HUDEP-2 (cell line): ENCODE measurements around the gene SEMA6D.
A peak's percentile ranks its signal among the peaks of the same experiment; 100 is the strongest.

Experiments
- DNase-seq, 76 experiments: peaks; one replicate each; lab custom pipeline; 2025; ENCODE audit not compliant: unreplicated experiment in 76 of 76; lab: John Stamatoyannopoulos, UW

Gene SEMA6D

GRCh38 chr15:47717036-47717612 lies at the start of gene SEMA6D:
SEMA6D (plus strand) TSS chr15:47717505; CDS start chr15:47759799, 42,294 bp downstream.
- DNase-seq: no peak

- DNase-seq: no peak
Observed at GRCh38 chr15:47669221-47669620, 48.1 kb upstream of the SEMA6D start.

GRCh38 chr15:47670365-47670764 lies 46.9 kb upstream of the SEMA6D start:
- DNase-seq: no peak

GRCh38 chr15:47673232-47673761 lies 44.0 kb upstream of the SEMA6D start:
- no peak for DNase-seq

GRCh38 chr15:47674586-47675232 lies 42.6 kb upstream of the SEMA6D start:
- no peak for DNase-seq

GRCh38 chr15:47675735-47676134 lies 41.6 kb upstream of the SEMA6D start:
- no peak for DNase-seq

- no peak for DNase-seq
Observed at GRCh38 chr15:47678040-47678439, 39.3 kb upstream of the SEMA6D start.

GRCh38 chr15:47682661-47683060 lies 34.6 kb upstream of the SEMA6D start:
- DNase-seq: no peak

GRCh38 chr15:47685141-47685870 lies 32.0 kb upstream of the SEMA6D start:
- no peak for DNase-seq

GRCh38 chr15:47688573-47689086 lies 28.7 kb upstream of the SEMA6D start:
- no peak for DNase-seq

- DNase-seq: no peak
Observed at GRCh38 chr15:47689660-47690059, 27.6 kb upstream of the SEMA6D start.

- DNase-seq: no peak
Observed at GRCh38 chr15:47691882-47692281, 25.4 kb upstream of the SEMA6D start.

- no peak for DNase-seq
Observed at GRCh38 chr15:47696351-47696750, 21.0 kb upstream of the SEMA6D start.

- DNase-seq: no peak
Observed at GRCh38 chr15:47705281-47705997, 11.9 kb upstream of the SEMA6D start.

GRCh38 chr15:47707391-47707790 lies 9.9 kb upstream of the SEMA6D start:
- DNase-seq: no peak

GRCh38 chr15:47708161-47708980 lies 8.9 kb upstream of the SEMA6D start:
- DNase-seq: no peak

- peak in 1 of 76 experiments; percentile 1 for DNase-seq
Observed at GRCh38 chr15:47711655-47712054, 5.7 kb upstream of the SEMA6D start.

- no peak for DNase-seq
Observed at GRCh38 chr15:47715402-47715801, 1.9 kb upstream of the SEMA6D start.

- DNase-seq: no peak
Observed at GRCh38 chr15:47715856-47716445, 1.4 kb upstream of the SEMA6D start.

GRCh38 chr15:47716516-47716915 lies 789 bp upstream of the SEMA6D start:
- DNase-seq: no peak
